Measurements from ENCODE around the gene LRRC30. TPM values are rescaled to one million over a fixed set of nuclear protein-coding genes. Genes with fewer than 3 reads are reported as not detected.

The LRRC30 gene
- total RNA-seq, 2 donors from 2014 or later, result not detected

- H3K9me3 ChIP-seq, result no peaks in the 10 kb centered on the region
- TF ChIP-seq CTCF (IDR thresholded peaks at IDR 0.05), result no peak
- no peak overlapping the region for H3K27ac ChIP-seq
- H3K4me1 ChIP-seq, result peaks cover 0 to 23% of the 10 kb centered on the region in 2 donors
- no peak overlapping the region for H3K4me3 ChIP-seq
- no peaks in the 10 kb centered on the region for H3K36me3 ChIP-seq
- H3K27me3 ChIP-seq, result no peaks in the 10 kb centered on the region
- no peak for DNase-seq (ENCODE audit: low spot score)
These were observed 25.5 kb upstream of the LRRC30 start for GRCh38 chr18:7205346-7205745.

- DNase-seq (ENCODE audit: low spot score), result no peak
- Histone ChIP-seq H3K4me1 (peaks cover 0 to 23% of the 10 kb centered on the region in 2 donors), H3K27ac (no peak overlapping the region), H3K36me3 (no peaks in the 10 kb centered on the region), H3K9me3 (no peaks in the 10 kb centered on the region), H3K4me3 (no peak overlapping the region), H3K27me3 (no peaks in the 10 kb centered on the region)
- TF ChIP-seq CTCF (IDR thresholded peaks at IDR 0.05), result no peak
These were observed 24.7 kb upstream of the LRRC30 start for GRCh38 chr18:7206217-7206616.

GRCh38 chr18:7207366-7207915 lies 23.4 kb upstream of the LRRC30 start:
- no peaks in the 10 kb centered on the region for H3K9me3 ChIP-seq
- DNase-seq (ENCODE audit: low spot score), result no peak
- H3K36me3 ChIP-seq, result no peaks in the 10 kb centered on the region
- TF ChIP-seq CTCF (IDR thresholded peaks at IDR 0.05), result no peak
- H3K27ac ChIP-seq, result no peak overlapping the region
- no peak overlapping the region for H3K4me3 ChIP-seq
- H3K4me1 ChIP-seq, result peaks cover 0 to 23% of the 10 kb centered on the region in 2 donors
- no peaks in the 10 kb centered on the region for H3K27me3 ChIP-seq

GRCh38 chr18:7221424-7222155 lies 9.3 kb upstream of the LRRC30 start:
- Histone ChIP-seq H3K36me3 (no peaks in the 10 kb centered on the region), H3K9me3 (no peaks in the 10 kb centered on the region), H3K4me1 (no peaks in the 10 kb centered on the region), H3K4me3 (no peak overlapping the region), H3K27ac (no peak overlapping the region), H3K27me3 (no peaks in the 10 kb centered on the region)
- no peak for DNase-seq (ENCODE audit: low spot score)
- TF ChIP-seq CTCF (IDR thresholded peaks at IDR 0.05), result peak; percentile 55 to 74

GRCh38 chr18:7224198-7224597 lies 6.7 kb upstream of the LRRC30 start:
- no peak for TF ChIP-seq CTCF (IDR thresholded peaks at IDR 0.05)
- no peaks in the 10 kb centered on the region for H3K9me3 ChIP-seq
- no peak overlapping the region for H3K27ac ChIP-seq
- no peaks in the 10 kb centered on the region for H3K27me3 ChIP-seq
- DNase-seq (ENCODE audit: low spot score), result no peak
- no peaks in the 10 kb centered on the region for H3K36me3 ChIP-seq
- no peaks in the 10 kb centered on the region for H3K4me1 ChIP-seq
- no peak overlapping the region for H3K4me3 ChIP-seq
